Activated naive CD8-positive, alpha-beta T cell treated with anti-CD3 and anti-CD28 coated beads, Interleukin-2, amount 10 ng/mL, durations not matched to agents 7 days and 5 days (primary cell): Measurements from ENCODE around the gene OLIG1. TPM values are rescaled to one million over a fixed set of nuclear protein-coding genes. Genes with fewer than 3 reads are reported as not detected.

Source experiments
- ATAC-seq: fragments of 150-1000 bp; cut with Tn5 transposase; one replicate; pipeline ENCODE4 v1.10.0; 2021; ENCODE audit warnings: low read depth, moderate library complexity
- POLR2A ChIA-PET: fragments of 350-600 bp; sonication (Branson Sonifier 250); formaldehyde crosslinking; loops from one replicate; lab custom pipeline; 2021; ENCODE audit warnings: antibody characterized with exemption; lab: Charles Lee
- DNase-seq: peaks from one replicate; pipeline ENCODE4 v3.0.0; 2021
- H3K27ac Mint-ChIP-seq: one replicate; pipeline ENCODE4 v1.8.0; 2022; ENCODE audit warnings: mild to moderate bottlenecking, mixed read lengths
- H3K27me3 Mint-ChIP-seq: one replicate; pipeline ENCODE4 v1.8.0; 2022; ENCODE audit warnings: mild to moderate bottlenecking, moderate library complexity, mixed read lengths
- H3K36me3 Mint-ChIP-seq: one replicate; pipeline ENCODE4 v1.8.0; 2021; ENCODE audit warnings: mild to moderate bottlenecking, mixed read lengths
- H3K4me1 Mint-ChIP-seq: one replicate; pipeline ENCODE4 v1.8.0; 2021; ENCODE audit warnings: mixed read lengths
- H3K4me3 Mint-ChIP-seq: one replicate; pipeline ENCODE4 v1.8.0; 2022; ENCODE audit warnings: mild to moderate bottlenecking, moderate library complexity, mixed read lengths
- H3K9me3 Mint-ChIP-seq: one replicate; pipeline ENCODE4 v1.8.0; 2021; ENCODE audit warnings: mixed read lengths
- total RNA-seq, 2 experiments: library from RNA; stranded (reverse); gene quantifications; one replicate each; pipeline ENCODE4 v1.2.3, GENCODE V29; 2021

OLIG1 gene
- total RNA-seq, 2 experiments from 2014 or later: not detected

GRCh38 chr21:33075128-33075527 lies 5.2 kb downstream of the OLIG1 start:
- Mint-ChIP-seq H3K9me3 (no peaks in the 10 kb centered on the region), H3K4me3 (no peak overlapping the region), H3K27ac (no peak overlapping the region), H3K4me1 (peaks cover 25% of the 10 kb centered on the region), H3K27me3 (peaks cover 77% of the 10 kb centered on the region), H3K36me3 (no peaks in the 10 kb centered on the region)
- no peak for DNase-seq
- no peak for ATAC-seq
- POLR2A ChIA-PET: no interaction called here

GRCh38 chr21:33075596-33076195 lies 5.8 kb downstream of the OLIG1 start:
- H3K4me3 Mint-ChIP-seq: no peak overlapping the region
- peaks cover 25% of the 10 kb centered on the region for H3K4me1 Mint-ChIP-seq
- no peak overlapping the region for H3K27ac Mint-ChIP-seq
- no peak for ATAC-seq
- no peak for DNase-seq
- POLR2A ChIA-PET: no interaction called here
- H3K36me3 Mint-ChIP-seq: no peaks in the 10 kb centered on the region
- H3K27me3 Mint-ChIP-seq: peaks cover 78% of the 10 kb centered on the region
- no peaks in the 10 kb centered on the region for H3K9me3 Mint-ChIP-seq

- Mint-ChIP-seq H3K4me1 (peaks cover 21% of the 10 kb centered on the region), H3K4me3 (no peak overlapping the region), H3K27ac (no peak overlapping the region), H3K9me3 (no peaks in the 10 kb centered on the region), H3K36me3 (no peaks in the 10 kb centered on the region), H3K27me3 (peaks cover 71% of the 10 kb centered on the region)
- POLR2A ChIA-PET: no interaction called here
- DNase-seq: no peak
- ATAC-seq: no peak
These were observed 6.8 kb downstream of the OLIG1 start for GRCh38 chr21:33076600-33077329.

- no peaks in the 10 kb centered on the region for H3K36me3 Mint-ChIP-seq
- H3K27me3 Mint-ChIP-seq: peaks cover 48% of the 10 kb centered on the region
- POLR2A ChIA-PET: interaction anchor here (1.2 kb wide), 1 partner anchor 107 kb away, joined by 5 read pairs; no protein-coding TSS in a partner anchor
- no peak overlapping the region for H3K27ac Mint-ChIP-seq
- no peak overlapping the region for H3K4me3 Mint-ChIP-seq
- peaks cover 16% of the 10 kb centered on the region for H3K4me1 Mint-ChIP-seq
- ATAC-seq (peak; percentile 93), DNase-seq (peak; percentile 49)
- no peaks in the 10 kb centered on the region for H3K9me3 Mint-ChIP-seq
These were observed 9.1 kb downstream of the OLIG1 start for GRCh38 chr21:33078907-33079582.

DNA sequence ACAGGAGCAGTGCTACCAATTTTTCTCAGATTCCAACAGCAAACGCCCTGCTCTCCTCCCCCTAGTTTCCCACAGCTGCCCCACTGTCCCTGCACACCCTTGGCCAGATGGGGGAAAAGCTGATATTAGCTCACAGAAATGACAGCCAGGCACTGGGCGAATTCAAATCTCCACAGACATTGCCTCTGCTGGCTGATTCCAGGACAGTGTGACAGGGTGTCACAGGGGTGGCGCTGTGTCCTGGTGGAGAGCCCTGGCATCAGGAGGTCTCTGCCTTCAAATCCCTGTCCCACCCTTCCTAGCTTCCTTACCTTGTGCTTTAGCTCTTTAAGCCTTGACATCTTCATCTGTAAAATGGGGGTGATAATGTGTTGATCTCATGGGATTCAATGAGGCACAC lies 10.4 kb downstream of the OLIG1 start:
- H3K27ac Mint-ChIP-seq: no peak overlapping the region
- peaks cover 40% of the 10 kb centered on the region for H3K27me3 Mint-ChIP-seq
- ATAC-seq: no peak
- H3K9me3 Mint-ChIP-seq: no peaks in the 10 kb centered on the region
- no peaks in the 10 kb centered on the region for H3K36me3 Mint-ChIP-seq
- no peak overlapping the region for H3K4me3 Mint-ChIP-seq
- peaks cover 16% of the 10 kb centered on the region for H3K4me1 Mint-ChIP-seq
- POLR2A ChIA-PET: no interaction called here
- no peak for DNase-seq

DNA sequence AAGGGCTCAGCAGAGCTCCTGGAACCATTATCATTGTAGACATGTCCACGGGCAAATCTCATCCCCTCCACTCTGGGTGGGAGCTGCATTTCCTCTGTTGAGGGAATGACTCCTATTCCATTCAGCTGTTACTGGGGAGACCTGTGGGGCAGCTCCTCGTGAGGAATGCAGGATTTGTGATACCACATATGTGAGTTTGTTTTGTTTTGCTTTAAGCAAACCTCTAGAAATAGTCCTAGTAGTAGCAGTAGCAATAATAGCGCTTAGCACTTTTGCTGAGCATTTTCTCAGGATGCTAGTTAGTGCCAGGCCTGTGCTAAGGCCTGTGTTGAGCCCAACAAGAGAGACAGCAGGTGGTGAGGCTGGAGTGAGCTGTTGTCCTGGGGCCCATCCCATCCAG lies 10.8 kb downstream of the OLIG1 start:
- Mint-ChIP-seq H3K27ac (no peak overlapping the region), H3K36me3 (no peaks in the 10 kb centered on the region), H3K4me1 (peaks cover 16% of the 10 kb centered on the region), H3K27me3 (peaks cover 38% of the 10 kb centered on the region), H3K4me3 (no peak overlapping the region), H3K9me3 (no peaks in the 10 kb centered on the region)
- no peak for DNase-seq
- ATAC-seq: no peak
- POLR2A ChIA-PET: no interaction called here

GRCh38 chr21:33088384-33088783 lies 18.4 kb downstream of the OLIG1 start:
- no peak for ATAC-seq
- no peaks in the 10 kb centered on the region for H3K9me3 Mint-ChIP-seq
- no peak for DNase-seq
- H3K4me1 Mint-ChIP-seq: no peaks in the 10 kb centered on the region
- H3K4me3 Mint-ChIP-seq: no peak overlapping the region
- H3K27ac Mint-ChIP-seq: no peak overlapping the region
- POLR2A ChIA-PET: no interaction called here
- H3K27me3 Mint-ChIP-seq: peaks cover 21% of the 10 kb centered on the region
- no peaks in the 10 kb centered on the region for H3K36me3 Mint-ChIP-seq

- POLR2A ChIA-PET: interaction anchor here (0.7 kb wide), 1 partner anchor 399 kb away, joined by 3 read pairs; no protein-coding TSS in a partner anchor
- H3K36me3 Mint-ChIP-seq: no peaks in the 10 kb centered on the region
- H3K27ac Mint-ChIP-seq: no peak overlapping the region
- no peak overlapping the region for H3K4me3 Mint-ChIP-seq
- no peaks in the 10 kb centered on the region for H3K4me1 Mint-ChIP-seq
- ATAC-seq (no peak), DNase-seq (no peak)
- peaks cover 21% of the 10 kb centered on the region for H3K27me3 Mint-ChIP-seq
- H3K9me3 Mint-ChIP-seq: no peaks in the 10 kb centered on the region
These were observed 19.6 kb downstream of the OLIG1 start for GRCh38 chr21:33089395-33090119.

DNA sequence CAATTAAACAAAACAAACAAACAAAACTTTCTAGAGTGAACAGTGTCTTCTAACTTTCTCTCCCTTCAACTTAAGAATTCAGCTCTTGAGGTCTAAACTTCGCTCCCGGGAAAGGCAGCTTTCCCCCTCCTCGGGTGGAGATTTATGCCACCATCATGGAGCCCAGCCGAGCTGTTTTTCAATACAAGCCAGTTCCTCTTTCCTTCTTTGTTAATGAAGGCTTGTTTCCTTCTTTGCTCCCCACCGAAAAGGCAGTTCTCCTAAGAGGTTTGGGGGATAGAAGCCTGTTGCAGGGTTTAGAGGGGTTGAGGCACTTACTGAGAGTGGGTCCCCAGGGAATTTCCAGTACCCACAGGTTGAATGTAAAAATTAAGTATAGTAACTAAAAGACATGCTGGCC lies 26.5 kb downstream of the OLIG1 start:
- no peaks in the 10 kb centered on the region for H3K4me1 Mint-ChIP-seq
- no peaks in the 10 kb centered on the region for H3K36me3 Mint-ChIP-seq
- POLR2A ChIA-PET: no interaction called here
- DNase-seq (no peak), ATAC-seq (no peak)
- H3K27ac Mint-ChIP-seq: no peak overlapping the region
- no peak overlapping the region for H3K4me3 Mint-ChIP-seq
- H3K27me3 Mint-ChIP-seq: peaks cover 17% of the 10 kb centered on the region
- H3K9me3 Mint-ChIP-seq: no peaks in the 10 kb centered on the region

- Mint-ChIP-seq H3K4me3 (no peak overlapping the region), H3K27ac (no peak overlapping the region), H3K36me3 (no peaks in the 10 kb centered on the region), H3K27me3 (peaks cover 28% of the 10 kb centered on the region), H3K9me3 (no peaks in the 10 kb centered on the region), H3K4me1 (no peaks in the 10 kb centered on the region)
- ATAC-seq (no peak), DNase-seq (no peak)
- POLR2A ChIA-PET: no interaction called here
These were observed 29.2 kb downstream of the OLIG1 start for GRCh38 chr21:33099131-33099530.

GRCh38 chr21:33101300-33101911 lies 31.5 kb downstream of the OLIG1 start:
- no peaks in the 10 kb centered on the region for H3K9me3 Mint-ChIP-seq
- peaks cover 39% of the 10 kb centered on the region for H3K27me3 Mint-ChIP-seq
- POLR2A ChIA-PET: no interaction called here
- H3K4me3 Mint-ChIP-seq: no peak overlapping the region
- no peaks in the 10 kb centered on the region for H3K36me3 Mint-ChIP-seq
- ATAC-seq (no peak), DNase-seq (no peak)
- H3K4me1 Mint-ChIP-seq: no peaks in the 10 kb centered on the region
- no peak overlapping the region for H3K27ac Mint-ChIP-seq

DNA sequence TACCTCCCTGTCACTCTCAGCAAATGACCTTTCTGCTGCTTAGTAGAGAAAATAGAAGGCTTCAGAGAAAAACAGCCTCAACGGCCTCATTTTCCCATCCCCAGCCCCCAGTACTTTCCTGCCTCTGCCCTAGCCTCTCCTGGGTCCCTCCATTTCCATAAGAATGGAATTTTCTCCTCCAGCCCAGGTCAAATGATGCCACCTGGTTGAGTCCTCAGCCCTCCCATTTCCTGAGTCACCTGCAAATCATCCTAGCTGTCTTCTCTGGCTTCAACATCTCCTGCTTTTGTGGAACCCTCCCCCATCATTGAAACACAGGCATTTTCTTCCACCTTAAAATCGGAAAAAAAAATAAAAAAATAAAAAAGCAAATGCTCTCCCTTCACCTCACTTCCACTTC lies 35.1 kb downstream of the OLIG1 start:
- Mint-ChIP-seq H3K4me1 (peaks cover 4% of the 10 kb centered on the region), H3K4me3 (no peak overlapping the region), H3K27me3 (peaks cover 52% of the 10 kb centered on the region), H3K36me3 (no peaks in the 10 kb centered on the region), H3K9me3 (no peaks in the 10 kb centered on the region), H3K27ac (no peak overlapping the region)
- no peak for DNase-seq
- ATAC-seq: no peak
- POLR2A ChIA-PET: no interaction called here

DNA sequence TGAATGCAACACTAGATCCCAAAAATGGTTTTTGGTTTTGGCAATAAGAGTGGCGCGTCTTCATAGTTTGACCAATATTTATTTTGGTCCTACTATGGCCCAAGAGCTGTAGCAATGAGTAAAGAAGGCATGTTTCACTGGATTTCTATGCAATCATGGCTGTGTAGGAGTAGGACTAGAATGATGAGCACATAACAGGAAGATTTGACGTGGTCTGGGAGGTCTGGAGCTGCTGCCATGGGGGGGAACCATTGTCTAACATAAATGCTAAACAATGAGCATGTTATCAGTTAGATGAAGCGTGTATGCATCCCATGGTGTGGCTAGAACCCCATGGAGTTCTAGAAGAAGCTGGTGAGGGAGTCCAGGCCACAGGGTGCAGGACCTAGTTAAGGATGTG lies 38.3 kb downstream of the OLIG1 start:
- no peak for ATAC-seq
- Mint-ChIP-seq H3K4me3 (no peak overlapping the region), H3K9me3 (no peaks in the 10 kb centered on the region), H3K4me1 (peaks cover 5% of the 10 kb centered on the region), H3K27ac (no peak overlapping the region), H3K36me3 (no peaks in the 10 kb centered on the region), H3K27me3 (peaks cover 69% of the 10 kb centered on the region)
- POLR2A ChIA-PET: no interaction called here
- no peak for DNase-seq
